GM15510 (cell line): ENCODE measurements around the gene FHL3.

Experiments
- POLR2A ChIP-seq: IDR thresholded peaks from 3 replicates; pipeline ENCODE4 v1.6.1; 2011; ENCODE audit warnings: borderline replicate concordance; ENCODE audit not compliant: insufficient read length; ENCODE audit errors: extremely low read depth

Gene FHL3

DNA sequence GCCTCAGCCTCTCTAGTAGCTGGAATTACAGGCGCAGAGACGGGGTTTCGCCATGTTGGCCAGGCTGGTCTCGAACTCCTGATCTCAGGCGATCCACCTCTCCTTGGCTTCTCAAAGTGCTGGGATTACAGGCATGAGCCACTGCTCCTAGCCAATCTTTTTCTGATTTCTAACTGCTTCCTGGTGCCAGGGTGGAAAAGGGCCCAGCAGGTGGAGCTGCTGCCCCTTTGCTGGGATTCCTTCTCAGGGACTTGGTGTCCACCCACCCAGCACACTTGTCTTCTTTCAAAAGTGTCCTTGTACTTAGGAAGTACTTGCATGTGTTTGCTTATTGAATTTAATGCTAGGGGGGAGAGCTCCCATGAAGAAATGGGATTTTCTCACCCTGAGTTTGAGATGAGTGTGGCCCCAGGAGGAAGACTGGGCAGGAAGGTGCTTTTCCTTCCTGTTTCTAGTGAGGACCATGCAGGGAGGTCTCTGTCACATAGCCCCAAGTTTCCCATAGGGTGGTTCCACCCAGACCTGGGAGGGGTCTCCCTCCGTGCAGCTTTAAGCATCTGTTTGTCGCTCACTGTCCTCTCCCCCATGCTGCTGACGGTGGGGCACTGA lies 21.4 kb upstream of the FHL3 start:
- TF ChIP-seq POLR2A: no peak

DNA sequence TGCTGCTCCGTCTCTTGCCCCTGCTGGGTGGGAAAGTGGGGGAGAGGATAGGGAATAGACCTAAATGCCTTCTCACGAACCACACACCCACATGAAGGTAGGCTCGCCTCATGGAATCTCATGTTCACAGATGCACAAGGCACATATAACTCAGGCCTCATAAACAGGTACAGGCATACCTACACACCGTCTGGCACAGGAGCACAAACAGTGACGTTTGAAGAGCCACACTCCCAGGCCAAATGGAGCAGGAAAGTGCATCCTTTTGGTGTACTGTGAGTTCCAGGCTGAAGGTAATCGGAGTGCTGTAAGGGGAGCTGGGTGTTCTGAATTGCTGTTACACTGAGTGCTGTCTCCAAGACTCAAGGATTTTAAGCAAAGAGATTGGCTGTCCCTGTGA lies 20.4 kb upstream of the FHL3 start:
- no peak for TF ChIP-seq POLR2A

DNA sequence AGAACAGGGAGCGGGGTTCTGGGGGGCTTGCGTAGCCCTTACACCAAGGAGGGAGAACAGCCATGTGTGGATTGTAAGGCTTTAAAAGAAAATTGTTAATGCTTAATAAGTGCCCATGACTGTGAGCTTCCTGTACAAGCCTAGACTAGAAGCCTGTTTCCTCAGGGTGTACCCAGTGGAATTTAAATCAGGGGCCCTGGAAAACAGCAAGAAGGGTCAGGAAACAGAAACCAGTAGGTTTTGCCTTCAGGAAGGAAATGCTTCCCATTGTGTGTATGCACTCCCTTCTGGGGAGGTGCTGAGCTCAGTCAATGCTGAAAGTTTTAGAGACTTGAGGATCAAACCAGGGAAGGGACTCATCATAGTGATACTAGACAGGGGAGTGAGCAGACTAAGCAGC lies 19.9 kb upstream of the FHL3 start:
- TF ChIP-seq POLR2A: no peak

DNA sequence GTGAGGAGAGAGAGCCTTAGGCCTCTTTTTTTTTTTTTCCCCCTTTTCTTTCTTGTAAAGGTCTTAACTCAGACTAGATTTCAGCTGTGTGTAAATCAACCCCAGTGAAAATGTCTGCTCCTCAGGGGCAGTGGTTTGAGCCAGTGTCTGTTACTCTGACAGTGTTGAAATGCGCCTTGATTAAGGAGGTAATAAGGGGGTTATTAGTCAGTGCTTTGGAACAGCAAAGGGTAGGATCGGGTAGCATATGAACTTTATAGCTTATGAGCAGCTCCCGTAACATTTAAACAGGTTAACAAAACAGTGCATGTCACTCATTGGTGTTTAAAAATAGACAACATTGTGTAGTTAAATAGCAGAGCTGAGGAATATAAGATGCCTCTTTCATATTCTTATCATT lies 17.5 kb upstream of the FHL3 start:
- TF ChIP-seq POLR2A: no peak

DNA sequence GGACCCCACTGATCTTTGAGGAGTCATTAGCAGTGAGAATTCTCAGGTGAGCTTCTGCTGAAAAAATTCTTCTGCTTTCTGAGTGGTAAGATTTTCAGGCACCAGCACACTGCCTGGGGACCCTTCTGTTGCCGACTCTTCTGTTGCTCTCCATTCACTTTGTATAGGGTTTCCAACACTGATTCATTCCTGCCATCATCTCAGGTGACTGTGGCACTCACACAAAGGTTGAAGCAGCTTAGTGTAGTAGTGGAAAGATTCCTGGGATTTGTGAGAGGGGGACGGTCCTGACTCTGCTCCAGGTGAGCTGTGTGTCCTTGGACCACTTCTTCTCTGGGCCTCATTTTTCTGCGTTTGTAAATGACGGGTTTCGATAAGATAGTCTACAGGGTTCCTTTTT lies 16.7 kb upstream of the FHL3 start:
- TF ChIP-seq POLR2A: no peak

DNA sequence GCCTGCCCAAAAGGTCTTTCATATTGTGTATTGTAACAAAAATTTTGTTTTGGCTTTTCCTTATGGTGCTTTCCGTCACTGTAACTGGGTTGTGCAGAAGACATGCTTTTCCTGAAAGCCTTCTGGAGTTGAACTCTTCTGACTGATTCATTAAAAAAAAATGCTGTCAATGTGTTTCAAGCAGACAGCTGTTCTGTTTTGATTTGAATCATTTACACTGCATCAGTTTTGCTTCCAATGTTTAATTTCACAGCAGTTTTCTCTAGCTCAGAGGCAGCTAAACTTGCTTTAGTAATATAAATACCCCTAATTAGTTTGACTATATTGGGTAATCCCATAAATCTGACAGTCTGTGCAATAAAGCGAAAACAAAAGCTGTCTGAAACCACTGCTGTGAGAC lies 15.1 kb upstream of the FHL3 start:
- no peak for TF ChIP-seq POLR2A

DNA sequence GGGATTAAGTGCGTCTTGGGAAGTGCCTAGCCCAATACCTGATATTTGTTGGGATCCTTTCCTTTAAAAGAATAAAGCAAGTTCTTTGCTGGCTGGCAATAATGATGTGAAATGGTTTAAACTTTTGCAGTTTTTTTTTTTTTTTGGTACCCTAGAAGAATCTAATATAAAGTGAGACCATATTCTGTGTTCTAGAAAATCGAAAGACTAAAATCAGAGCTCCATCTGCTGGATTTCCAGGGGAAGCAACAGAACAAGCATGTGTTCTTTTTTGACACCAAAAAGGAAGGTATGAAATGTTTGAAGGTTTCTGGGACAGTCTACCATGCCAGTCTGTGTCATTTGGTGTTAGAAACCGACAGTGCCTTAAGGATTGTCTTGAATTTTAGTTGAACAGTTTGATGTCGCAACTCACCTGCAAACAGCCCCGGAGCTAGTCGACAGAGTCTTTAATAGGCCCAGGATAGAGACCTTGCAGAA lies 13.6 kb upstream of the FHL3 start:
- no peak for TF ChIP-seq POLR2A

DNA sequence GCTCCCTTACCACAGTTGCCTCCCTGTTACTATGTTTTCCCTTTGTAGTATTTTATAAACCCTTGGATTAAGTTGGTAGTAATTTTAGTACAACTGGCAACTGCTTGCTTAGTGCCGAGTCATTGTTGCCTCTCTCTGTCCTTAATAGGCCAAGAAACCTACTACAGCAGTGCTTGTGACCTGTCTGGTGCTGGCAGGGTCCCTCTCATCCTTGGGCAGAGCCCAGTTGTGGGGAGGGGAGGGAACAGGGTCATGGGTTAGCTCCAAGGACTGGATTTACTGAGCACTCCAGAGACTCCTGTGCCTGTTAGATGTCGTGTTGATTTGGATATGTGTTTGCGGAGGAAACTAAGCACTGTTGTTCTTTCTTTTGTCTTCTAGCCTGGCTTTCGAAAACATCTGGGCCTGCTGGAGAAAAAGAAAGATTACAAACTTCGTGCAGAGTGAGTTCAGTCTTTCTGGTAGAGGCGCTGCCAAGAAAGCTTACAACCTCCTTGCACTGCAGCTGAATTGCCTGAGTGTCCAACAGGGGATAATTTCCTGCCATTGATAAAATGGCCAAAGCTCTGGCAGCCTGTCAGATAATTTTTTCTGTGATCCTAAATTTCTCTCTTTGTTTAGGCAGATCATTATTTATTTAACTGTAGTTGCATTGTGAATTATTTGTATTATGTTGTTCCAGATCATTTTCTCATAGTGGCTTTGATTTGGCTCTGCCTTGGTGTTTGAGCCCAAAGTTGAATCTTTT lies 10.8 kb upstream of the FHL3 start:
- no peak for TF ChIP-seq POLR2A

DNA sequence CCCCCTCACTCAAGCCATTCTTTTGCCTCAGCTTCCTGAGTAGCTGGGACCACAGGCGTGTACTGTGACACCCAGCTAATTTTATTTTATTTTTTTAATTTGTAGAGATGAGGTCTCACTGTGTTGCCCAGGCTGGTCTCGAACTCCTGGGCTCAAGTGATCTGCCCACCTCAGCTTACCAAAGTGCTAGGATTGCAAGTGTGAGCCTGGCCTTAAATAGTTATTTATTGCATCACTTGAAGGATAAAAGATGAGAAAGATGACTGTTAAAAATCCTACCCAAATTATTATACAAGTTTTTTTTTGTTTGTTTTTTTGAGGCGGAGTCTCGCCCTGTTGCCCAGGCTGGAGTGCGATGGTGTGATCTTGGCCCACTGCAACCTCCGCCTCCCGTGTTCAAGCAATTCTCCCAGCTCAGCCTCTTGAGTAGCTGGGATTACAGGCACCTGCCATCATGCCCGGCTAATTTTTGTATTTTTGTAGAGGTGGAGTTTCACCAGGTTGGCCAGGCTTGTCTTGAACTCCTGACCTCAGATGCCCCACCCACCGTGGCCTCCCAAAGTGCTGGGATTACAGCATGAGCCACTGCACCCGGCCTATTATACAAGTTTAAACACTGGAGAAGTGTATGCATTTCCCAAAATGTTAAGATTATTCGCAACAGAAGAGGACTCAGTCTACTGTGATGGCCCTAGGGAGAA lies 9.6 kb upstream of the FHL3 start:
- TF ChIP-seq POLR2A: no peak

DNA sequence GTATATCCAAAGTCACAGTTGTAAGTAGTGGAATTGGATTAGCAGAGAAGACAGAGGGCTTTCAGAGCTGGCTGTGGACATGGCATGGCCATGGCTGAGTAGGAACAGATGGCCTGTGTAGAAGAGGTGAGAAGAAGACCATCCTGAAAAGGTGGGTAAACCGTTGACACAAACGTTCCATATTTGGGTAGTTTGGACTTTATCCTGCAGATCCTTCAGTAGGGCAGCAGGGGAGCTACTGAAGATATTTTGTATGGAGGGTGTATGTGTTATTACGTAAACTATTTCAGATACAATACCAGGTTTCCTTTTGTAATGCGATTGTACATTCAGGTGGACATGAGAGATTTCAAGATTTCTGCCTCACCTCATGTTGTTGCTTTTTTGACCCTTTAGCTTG lies 8.9 kb upstream of the FHL3 start:
- no peak for TF ChIP-seq POLR2A

DNA sequence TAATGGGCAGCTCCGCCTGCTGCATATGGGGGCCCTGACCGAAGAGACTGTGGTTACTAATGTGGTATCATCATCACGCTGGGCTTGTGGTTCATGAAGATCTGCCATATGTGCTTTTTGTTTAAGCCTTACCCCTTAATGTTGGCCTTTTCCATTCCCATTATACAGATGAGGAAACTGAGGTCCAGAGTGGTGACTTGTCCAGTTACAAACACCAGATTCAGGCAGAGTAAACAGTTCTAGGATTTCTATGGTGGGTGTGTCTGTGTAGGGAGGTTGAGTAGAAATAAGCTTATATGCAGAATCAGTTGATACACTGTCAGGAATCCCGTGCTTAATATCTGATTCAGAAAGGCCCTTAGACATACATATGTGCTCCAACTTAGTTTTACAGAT lies 7.9 kb upstream of the FHL3 start:
- no peak for TF ChIP-seq POLR2A

DNA sequence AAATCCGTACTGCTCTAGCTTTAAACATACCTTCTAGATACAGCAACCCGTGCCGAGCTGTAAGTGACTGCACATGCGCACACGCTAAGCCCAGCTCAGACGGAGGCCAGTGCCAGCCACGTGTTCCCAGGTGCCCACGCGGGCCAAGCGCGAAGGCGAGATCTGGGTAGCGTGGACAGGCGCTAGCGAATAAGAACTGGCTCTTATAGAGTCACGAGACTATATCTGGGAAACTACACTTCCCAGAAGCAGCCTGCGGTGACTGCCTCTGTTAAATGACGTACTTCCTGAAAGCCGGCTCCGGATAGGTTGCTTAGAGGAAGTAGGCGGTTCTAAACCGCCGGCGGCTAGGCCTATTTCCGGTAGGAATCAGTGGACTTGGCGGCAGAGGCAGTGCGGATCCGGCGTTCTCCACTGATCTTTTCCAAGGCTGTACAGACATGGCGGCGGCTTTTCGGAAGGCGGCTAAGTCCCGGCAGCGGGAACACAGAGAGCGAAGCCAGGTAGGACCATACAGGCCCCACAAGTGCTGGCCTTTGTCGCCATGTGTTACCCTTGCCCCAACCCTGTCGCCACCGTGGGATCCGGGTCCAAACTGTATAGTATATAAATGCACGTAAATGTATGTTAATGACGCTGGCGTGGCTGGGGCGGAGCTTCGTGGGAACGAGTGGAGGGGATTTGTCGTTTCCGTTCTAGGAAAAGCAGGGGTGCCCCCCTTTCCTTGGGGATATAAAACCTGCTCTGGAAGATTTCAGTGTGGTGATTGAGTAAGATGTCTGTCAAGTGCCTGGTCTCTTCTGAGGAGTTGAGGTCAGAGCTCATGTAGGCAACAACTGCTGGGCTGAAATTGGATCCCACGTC lies 7.3 kb upstream of the FHL3 start, which contains the start of gene UTP11:
TSS of gene UTP11 (plus strand) at position 372 of the 864 bp plus-strand sequence. CDS start at position 441, 69 bp downstream.
- peak; percentile 74 for TF ChIP-seq POLR2A

DNA sequence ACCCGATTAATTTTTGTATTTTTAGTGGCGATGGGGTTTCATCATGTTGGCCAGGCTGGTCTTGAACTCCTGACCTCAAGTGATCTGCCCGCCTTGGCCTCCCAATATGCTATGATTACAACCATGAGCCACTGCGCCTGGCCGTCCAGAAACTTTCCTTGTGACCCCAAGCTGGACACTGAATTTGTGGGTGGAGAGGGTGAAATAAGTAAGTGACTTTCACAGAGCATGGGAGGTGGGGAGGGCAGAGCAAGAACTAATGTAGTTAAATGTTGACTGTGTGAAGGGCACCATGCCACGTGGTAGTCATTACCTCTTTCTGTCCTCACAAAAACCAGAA lies 4.5 kb upstream of the FHL3 start:
- no peak for TF ChIP-seq POLR2A

DNA sequence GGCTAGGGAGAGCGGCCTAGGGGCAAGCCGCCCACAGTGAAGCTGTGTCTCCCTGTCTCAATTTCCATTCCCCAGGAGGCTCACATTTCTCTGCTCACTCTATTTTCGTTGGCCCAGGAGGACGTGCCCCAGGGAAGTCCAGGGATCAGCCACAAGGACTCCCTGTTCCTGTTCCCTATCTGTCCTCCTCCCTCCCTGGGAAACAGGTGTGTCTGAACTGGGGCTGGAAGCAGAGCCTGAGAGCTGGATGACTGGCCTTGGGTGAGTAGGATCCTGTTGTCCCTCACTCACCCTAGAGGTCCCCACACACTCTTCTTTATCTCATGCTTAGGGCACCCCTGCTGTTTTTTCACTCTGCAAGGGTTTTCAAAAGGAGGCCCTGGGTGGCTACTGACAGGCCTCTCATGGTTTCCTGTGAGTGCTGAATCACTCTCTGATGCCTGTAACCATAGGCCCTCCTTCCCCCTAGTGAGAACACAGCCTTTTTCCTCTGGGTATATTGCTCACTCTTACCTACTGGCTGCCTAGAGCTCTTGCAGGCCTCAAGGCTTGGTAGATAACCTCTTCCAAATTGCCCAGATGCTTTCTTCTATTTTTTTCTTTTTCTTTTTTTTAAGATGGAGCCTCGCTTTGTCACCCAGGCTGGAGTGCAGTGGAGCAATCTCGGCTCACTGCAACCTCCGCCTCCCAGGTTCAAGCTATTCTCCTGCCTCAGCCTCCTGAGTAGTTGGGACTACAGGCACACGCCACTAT lies 4.0 kb upstream of the FHL3 start:
- TF ChIP-seq POLR2A: no peak
